Measurements from ENCODE around the gene C20orf144. TPM values are rescaled to one million over a fixed set of nuclear protein-coding genes. Genes with fewer than 3 reads are reported as not detected.

C20orf144 gene
- polyA plus RNA-seq, 2 of the 4 experiments (the other 2 are of a cell fraction): 0.10 to 0.12 TPM

DNA sequence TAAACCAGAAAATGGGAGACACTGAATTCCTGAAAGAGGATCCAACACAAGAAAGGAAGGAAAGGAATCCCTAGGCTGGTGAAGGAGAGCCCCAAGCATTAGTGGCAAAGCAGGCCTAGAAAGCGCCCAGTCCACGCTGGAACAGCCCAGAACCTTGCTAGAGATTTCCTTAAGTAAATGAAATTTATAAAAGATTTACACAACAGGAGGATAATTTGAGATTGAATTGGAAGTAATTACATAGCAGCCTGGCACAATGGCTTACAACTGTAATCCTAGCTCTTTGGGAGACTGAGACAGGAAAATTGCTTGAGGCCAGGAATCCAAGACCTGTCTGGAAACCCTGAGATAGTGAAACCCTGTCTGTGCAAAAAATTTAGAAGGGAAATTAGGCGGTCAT lies 26.8 kb upstream of the C20orf144 start:
- FAIRE-seq (no peak), ATAC-seq (no peak), DNase-seq (ENCODE audit: low read depth in 1 of 2, low spot score in 1 of 2) (no peak)
- POLR2A ChIA-PET: no interaction called here
- H3K4me3 ChIP-seq: no peak overlapping the region
- 98% methylated on average over 3 of the region's 3 CpGs for WGBS (ENCODE audit: missing lambda C conversion rate)
- TF ChIP-seq, protein P1, sequence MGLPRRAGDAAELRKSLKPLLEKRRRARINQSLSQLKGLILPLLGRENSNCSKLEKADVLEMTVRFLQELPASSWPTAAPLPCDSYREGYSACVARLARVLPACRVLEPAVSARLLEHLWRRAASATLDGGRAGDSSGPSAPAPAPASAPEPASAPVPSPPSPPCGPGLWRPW (IDR thresholded peaks at IDR 0.05): no peak
- TF ChIP-seq, protein P2, sequence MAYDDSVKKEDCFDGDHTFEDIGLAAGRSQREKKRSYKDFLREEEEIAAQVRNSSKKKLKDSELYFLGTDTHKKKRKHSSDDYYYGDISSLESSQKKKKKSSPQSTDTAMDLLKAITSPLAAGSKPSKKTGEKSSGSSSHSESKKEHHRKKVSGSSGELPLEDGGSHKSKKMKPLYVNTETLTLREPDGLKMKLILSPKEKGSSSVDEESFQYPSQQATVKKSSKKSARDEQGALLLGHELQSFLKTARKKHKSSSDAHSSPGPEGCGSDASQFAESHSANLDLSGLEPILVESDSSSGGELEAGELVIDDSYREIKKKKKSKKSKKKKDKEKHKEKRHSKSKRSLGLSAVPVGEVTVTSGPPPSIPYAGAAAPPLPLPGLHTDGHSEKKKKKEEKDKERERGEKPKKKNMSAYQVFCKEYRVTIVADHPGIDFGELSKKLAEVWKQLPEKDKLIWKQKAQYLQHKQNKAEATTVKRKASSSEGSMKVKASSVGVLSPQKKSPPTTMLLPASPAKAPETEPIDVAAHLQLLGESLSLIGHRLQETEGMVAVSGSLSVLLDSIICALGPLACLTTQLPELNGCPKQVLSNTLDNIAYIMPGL (CRISPR knock-in tag; IDR thresholded peaks at IDR 0.05; ENCODE audit: borderline replicate concordance): no peak
- TF ChIP-seq KDM5A (IDR thresholded peaks at IDR 0.05): no peak
- no peak for TF ChIP-seq NPAS2 (CRISPR knock-in tag; IDR thresholded peaks at IDR 0.05; ENCODE audit: borderline replicate concordance)
- TF ChIP-seq POLR2A (IDR thresholded peaks at IDR 0.05; ENCODE audit: low read length): no peak
- no peak for TF ChIP-seq EHMT2 (IDR thresholded peaks at IDR 0.05; ENCODE audit: low read depth)
- TF ChIP-seq CEBPB (IDR thresholded peaks at IDR 0.05): no peak
- TF ChIP-seq KDM1A (IDR thresholded peaks at IDR 0.05; ENCODE audit: low read depth): no peak
- TF ChIP-seq HOXB5 (CRISPR knock-in tag; IDR thresholded peaks at IDR 0.05): no peak
- TF ChIP-seq PHF8 (IDR thresholded peaks at IDR 0.05; ENCODE audit: borderline replicate concordance, low read depth): no peak
- TF ChIP-seq, protein P3, sequence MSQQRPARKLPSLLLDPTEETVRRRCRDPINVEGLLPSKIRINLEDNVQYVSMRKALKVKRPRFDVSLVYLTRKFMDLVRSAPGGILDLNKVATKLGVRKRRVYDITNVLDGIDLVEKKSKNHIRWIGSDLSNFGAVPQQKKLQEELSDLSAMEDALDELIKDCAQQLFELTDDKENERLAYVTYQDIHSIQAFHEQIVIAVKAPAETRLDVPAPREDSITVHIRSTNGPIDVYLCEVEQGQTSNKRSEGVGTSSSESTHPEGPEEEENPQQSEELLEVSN (IDR thresholded peaks at IDR 0.05; ENCODE audit: borderline replicate concordance, low read depth): no peak
- H3K4me1 ChIP-seq: no peaks in the 10 kb centered on the region
- H3K9me3 ChIP-seq: no peaks in the 10 kb centered on the region
- no peak overlapping the region for H3K27ac ChIP-seq
- CTCF ChIA-PET: interaction anchor here (0.8 kb wide), 1 partner anchor 181 kb away, joined by 4 read pairs; no protein-coding TSS in a partner anchor
- H3K4me2 ChIP-seq: no peak overlapping the region

GRCh38 chr20:33636776-33637175 lies 25.4 kb upstream of the C20orf144 start:
- Histone ChIP-seq H3K9me3 (no peaks in the 10 kb centered on the region), H3K4me2 (no peak overlapping the region), H3K4me1 (no peaks in the 10 kb centered on the region), H3K27ac (no peak overlapping the region), H3K4me3 (no peak overlapping the region)
- 95% methylated on average over 1 of the region's 1 CpG for WGBS (ENCODE audit: missing lambda C conversion rate)
- FAIRE-seq: no peak
- ChIA-PET POLR2A (no interaction called here), CTCF (no interaction called here)
- no peak for ATAC-seq
- no peak for DNase-seq (ENCODE audit: low read depth in 1 of 2, low spot score in 1 of 2)
- no peak for TF ChIP-seq CBX8 (IDR thresholded peaks at IDR 0.05)
- no peak for TF ChIP-seq GATA3 (IDR thresholded peaks at IDR 0.05; ENCODE audit: borderline replicate concordance)
- TF ChIP-seq FOXS1 (CRISPR knock-in tag; IDR thresholded peaks at IDR 0.05): no peak
- no peak for TF ChIP-seq EHMT2 (IDR thresholded peaks at IDR 0.05; ENCODE audit: low read depth)
- TF ChIP-seq, protein P4, sequence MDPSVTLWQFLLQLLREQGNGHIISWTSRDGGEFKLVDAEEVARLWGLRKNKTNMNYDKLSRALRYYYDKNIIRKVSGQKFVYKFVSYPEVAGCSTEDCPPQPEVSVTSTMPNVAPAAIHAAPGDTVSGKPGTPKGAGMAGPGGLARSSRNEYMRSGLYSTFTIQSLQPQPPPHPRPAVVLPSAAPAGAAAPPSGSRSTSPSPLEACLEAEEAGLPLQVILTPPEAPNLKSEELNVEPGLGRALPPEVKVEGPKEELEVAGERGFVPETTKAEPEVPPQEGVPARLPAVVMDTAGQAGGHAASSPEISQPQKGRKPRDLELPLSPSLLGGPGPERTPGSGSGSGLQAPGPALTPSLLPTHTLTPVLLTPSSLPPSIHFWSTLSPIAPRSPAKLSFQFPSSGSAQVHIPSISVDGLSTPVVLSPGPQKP (IDR thresholded peaks at IDR 0.05; ENCODE audit: low read depth, low read length): no peak
- TF ChIP-seq, protein P5, sequence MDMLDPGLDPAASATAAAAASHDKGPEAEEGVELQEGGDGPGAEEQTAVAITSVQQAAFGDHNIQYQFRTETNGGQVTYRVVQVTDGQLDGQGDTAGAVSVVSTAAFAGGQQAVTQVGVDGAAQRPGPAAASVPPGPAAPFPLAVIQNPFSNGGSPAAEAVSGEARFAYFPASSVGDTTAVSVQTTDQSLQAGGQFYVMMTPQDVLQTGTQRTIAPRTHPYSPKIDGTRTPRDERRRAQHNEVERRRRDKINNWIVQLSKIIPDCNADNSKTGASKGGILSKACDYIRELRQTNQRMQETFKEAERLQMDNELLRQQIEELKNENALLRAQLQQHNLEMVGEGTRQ (IDR thresholded peaks at IDR 0.05): no peak

GRCh38 chr20:33640287-33640686 lies 21.8 kb upstream of the C20orf144 start:
- DNase-seq (ENCODE audit: low read depth in 1 of 2, low spot score in 1 of 2): no peak
- Histone ChIP-seq H3K4me2 (no peak overlapping the region), H3K9me3 (no peaks in the 10 kb centered on the region), H3K27ac (no peak overlapping the region), H3K4me1 (no peaks in the 10 kb centered on the region), H3K4me3 (no peak overlapping the region)
- no peak for FAIRE-seq
- TF ChIP-seq FOXS1 (CRISPR knock-in tag; IDR thresholded peaks at IDR 0.05): no peak
- TF ChIP-seq, protein P5 (IDR thresholded peaks at IDR 0.05): no peak
- WGBS (ENCODE audit: missing lambda C conversion rate): 90% methylated on average over 13 of the region's 13 CpGs
- POLR2A ChIA-PET: no interaction called here
- CTCF ChIA-PET: interaction anchor here (1.2 to 1.6 kb wide), 2 partner anchors 13 to 18 kb away, joined by 3 to 10 read pairs; no protein-coding TSS in a partner anchor
- ATAC-seq: no peak

Data from A549 (cell line).